H1 (cell line): Measurements from ENCODE around the gene FAM24B. TPM values are rescaled to one million over a fixed set of nuclear protein-coding genes. Genes with fewer than 3 reads are reported as not detected.

ENCODE experiments used
- CTCF ChIA-PET: fragments of 300-600 bp; sonication (Branson Sonifier 250); formaldehyde crosslinking; loops from one replicate; lab custom pipeline; 2021; ENCODE audit not compliant: partially characterized antibody; lab: Charles Lee
- POLR2A ChIA-PET: fragments of 300-600 bp; sonication (Branson Sonifier 250); formaldehyde crosslinking; loops from one replicate; lab custom pipeline; 2021; ENCODE audit warnings: inconsistent platforms; ENCODE audit not compliant: partially characterized antibody; lab: Charles Lee
- DNase-seq, 2 experiments: peaks; one replicate each; pipeline versions ENCODE4 v3.0.0 to v3.0.0-alpha.2; 2010 to 2022; ENCODE audit warnings: low spot score in 2 of 2, low read depth in 1 of 2, mixed read lengths in 1 of 2
- FAIRE-seq: peaks from 2 replicates; lab custom pipeline; 2011; peaks lifted over from hg19 to GRCh38; lab: Jason Lieb, UNC
- H2AFZ ChIP-seq: 2 replicates; pipeline ENCODE4 v1.8.1; 2012; ENCODE audit warnings: low read length, inconsistent platforms
- H2AK5ac ChIP-seq: 2 replicates; pipeline ENCODE4 v1.6.1; 2013; ENCODE audit warnings: low read depth, low read length
- H2BK120ac ChIP-seq: replicated peaks from 2 replicates; pipeline ENCODE3; 2013; ENCODE audit warnings: low read depth, low read length, inconsistent platforms
- H2BK12ac ChIP-seq: 2 replicates; pipeline ENCODE4 v1.6.1; 2013; ENCODE audit warnings: low read depth, low read length
- H2BK15ac ChIP-seq: 2 replicates; pipeline ENCODE4 v1.6.1; 2013; ENCODE audit warnings: low read length
- H2BK20ac ChIP-seq: 2 replicates; pipeline ENCODE4 v1.6.1; 2013; ENCODE audit warnings: low read length
- H2BK5ac ChIP-seq: 2 replicates; pipeline ENCODE4 v1.6.1; 2013; ENCODE audit warnings: low read depth, low read length
- H3K14ac ChIP-seq: 2 replicates; pipeline ENCODE4 v1.6.1; 2013; ENCODE audit warnings: inconsistent platforms; ENCODE audit not compliant: insufficient read length
- H3K18ac ChIP-seq: 2 replicates; pipeline ENCODE4 v1.6.1; 2013; ENCODE audit warnings: low read length; ENCODE audit errors: extremely low read depth
- H3K23ac ChIP-seq: 2 replicates; pipeline ENCODE4 v1.6.1; 2013; ENCODE audit warnings: inconsistent platforms; ENCODE audit not compliant: insufficient read length
- H3K23me2 ChIP-seq: 2 replicates; pipeline ENCODE4 v1.6.1; 2013; ENCODE audit warnings: low read depth, low read length
- H3K27ac ChIP-seq: 2 replicates; pipeline ENCODE4 v1.6.1; 2011; ENCODE audit warnings: low read depth, low read length, inconsistent platforms
- H3K27me3 ChIP-seq, 4 experiments: replicated peaks in 1 of 4; 1 replicate in 1 of 4; 2 replicates in 3 of 4; pipeline versions ENCODE4 v1.6.1 to v1.8.1; 2011 to 2013; ENCODE audit warnings: low read length in 3 of 4, mild to moderate bottlenecking in 3 of 4, inconsistent platforms in 2 of 4, mixed read lengths in 2 of 4, moderate library complexity in 1 of 4; ENCODE audit not compliant: control insufficient read depth in 3 of 4, insufficient read depth in 3 of 4; ENCODE audit errors: extremely low read depth in 1 of 4
- H3K36me3 ChIP-seq, 4 experiments: 2 replicates each; pipeline versions ENCODE4 v1.6.1 to v1.8.1; 2011 to 2013; ENCODE audit warnings: mild to moderate bottlenecking in 4 of 4, low read length in 3 of 4, moderate library complexity in 2 of 4, control low read depth in 1 of 4, inconsistent platforms in 1 of 4; ENCODE audit not compliant: insufficient read depth in 4 of 4, control insufficient read depth in 2 of 4
- H3K4ac ChIP-seq: replicated peaks from 2 replicates; pipeline ENCODE3; 2013; ENCODE audit warnings: low read length, low read depth, mixed read lengths, inconsistent platforms; ENCODE audit not compliant: insufficient read length
- H3K4me1 ChIP-seq, 4 experiments: replicated peaks in 1 of 4; 1 replicate in 1 of 4; 2 replicates in 3 of 4; pipeline versions ENCODE4 v1.6.1 to v1.8.1; 2011 to 2013; ENCODE audit warnings: low read length in 3 of 4, inconsistent platforms in 2 of 4, mixed read lengths in 1 of 4; ENCODE audit not compliant: insufficient read depth in 4 of 4, control insufficient read depth in 3 of 4
- H3K4me2 ChIP-seq, 2 experiments: 2 replicates each; pipeline versions ENCODE4 v1.6.1 to v1.8.1; 2011 to 2013; ENCODE audit warnings: low read depth in 2 of 2, low read length in 2 of 2, control low read depth in 1 of 2, inconsistent platforms in 1 of 2, mild to moderate bottlenecking in 1 of 2; ENCODE audit not compliant: insufficient read depth in 1 of 2
- H3K4me3 ChIP-seq, 4 experiments: fragments of 200-600, 300-600 bp in 1 of 4; sonication (generic), shearing (Covaris generic), sonication (Bioruptor Twin) in 1 of 4; 2 replicates each; pipeline versions ENCODE4 v1.5.1 to v1.8.1; 2011 to 2016; ENCODE audit warnings: low read length in 4 of 4, low read depth in 3 of 4, control low read depth in 2 of 4, inconsistent platforms in 2 of 4, mild to moderate bottlenecking in 2 of 4, mixed read lengths in 1 of 4, moderate library complexity in 1 of 4; ENCODE audit not compliant: insufficient read depth in 2 of 4; ENCODE audit errors: extremely low read depth in 1 of 4
- H3K56ac ChIP-seq: replicated peaks from 2 replicates; pipeline ENCODE3; 2013; ENCODE audit warnings: low read depth, mild to moderate bottlenecking, mixed read lengths, low read length, inconsistent platforms; ENCODE audit not compliant: insufficient read length
- H3K79me1 ChIP-seq: 2 replicates; pipeline ENCODE4 v1.6.1; 2013; ENCODE audit warnings: low read depth, low read length, control low read depth
- H3K79me2 ChIP-seq, 2 experiments: 2 replicates each; pipeline versions ENCODE4 v1.6.1 to v1.8.1; 2012 to 2013; ENCODE audit warnings: low read length in 2 of 2, mild to moderate bottlenecking in 2 of 2, inconsistent platforms in 1 of 2; ENCODE audit not compliant: insufficient read depth in 2 of 2, control insufficient read depth in 1 of 2
- H3K9ac ChIP-seq, 4 experiments: replicated peaks in 1 of 4; 1 replicate in 1 of 4; 2 replicates in 3 of 4; pipeline versions ENCODE4 v1.6.1 to v1.8.1; 2011 to 2013; ENCODE audit warnings: low read depth in 3 of 4, low read length in 3 of 4, control low read depth in 2 of 4, mild to moderate bottlenecking in 2 of 4, moderate library complexity in 2 of 4, inconsistent platforms in 1 of 4; ENCODE audit errors: extremely low read depth in 1 of 4
- H3K9me3 ChIP-seq, 2 experiments: 2 replicates each; pipeline versions ENCODE4 v1.6.1 to v1.8.1; 2012 to 2013; ENCODE audit warnings: mild to moderate bottlenecking in 2 of 2, moderate library complexity in 2 of 2, control low read depth in 1 of 2, inconsistent platforms in 1 of 2, low read depth in 1 of 2, low read length in 1 of 2, mixed read lengths in 1 of 2; ENCODE audit not compliant: insufficient read depth in 2 of 2
- H4K20me1 ChIP-seq, 2 experiments: replicated peaks in 1 of 2; 2 replicates each; pipeline versions ENCODE3 to v1.8.1; 2011 to 2013; ENCODE audit warnings: inconsistent platforms in 2 of 2, low read length in 2 of 2, mild to moderate bottlenecking in 1 of 2; ENCODE audit not compliant: insufficient read depth in 2 of 2, control insufficient read depth in 1 of 2
- H4K5ac ChIP-seq: 2 replicates; pipeline ENCODE4 v1.6.1; 2013; ENCODE audit warnings: low read length, low read depth, mixed read lengths, inconsistent platforms; ENCODE audit not compliant: insufficient read length
- H4K8ac ChIP-seq: 2 replicates; pipeline ENCODE4 v1.8.0; 2013; ENCODE audit warnings: mild to moderate bottlenecking, moderate library complexity, low read length, inconsistent platforms; ENCODE audit not compliant: insufficient read depth; ENCODE audit errors: extremely low read depth
- H4K91ac ChIP-seq: replicated peaks from 2 replicates; pipeline ENCODE3; 2013; ENCODE audit warnings: low read length, mixed read lengths, inconsistent platforms; ENCODE audit not compliant: insufficient read length
- MAFK ChIP-seq: IDR thresholded peaks from 2 replicates; pipeline ENCODE4 v1.6.1; 2012; ENCODE audit warnings: low read depth, mild to moderate bottlenecking, improper control_type of control experiment, low read length
- USF2 ChIP-seq: IDR thresholded peaks from 2 replicates; pipeline ENCODE4 v1.6.1; 2011; ENCODE audit warnings: low read length, improper control_type of control experiment
- WGBS, 2 experiments: shearing (Covaris generic) in 1 of 2; methylation state at CpG; one replicate each; pipeline versions ENCODE4 v1.1.6 to v1.1.7; 2013 to 2015; ENCODE audit warnings: low lambda C conversion rate in 2 of 2, mixed read lengths in 2 of 2, inconsistent platforms in 1 of 2, low coverage in 1 of 2, missing lambda C conversion rate in 1 of 2; ENCODE audit not compliant: insufficient replicate concordance in 2 of 2, insufficient coverage in 1 of 2, insufficient read length in 1 of 2; ENCODE audit errors: extremely low coverage in 1 of 2, missing lambda C conversion rate in 1 of 2; 5-methylcytosine and 5-hydroxymethylcytosine counted together
- polyA plus RNA-seq, 7 experiments: library from polyadenylated mRNA; depleted of rRNA in 3 of 7; stranded (reverse) in 5 of 7; unstranded in 2 of 7; fragments of >200 nt in 5 of 7; fragments of 200-250 nt in 2 of 7; gene quantifications; 1 replicate in 5 of 7; 2 replicates in 1 of 7; 4 replicates in 1 of 7; pipeline versions ENCODE4 v1.2.1 to v1.2.3, GENCODE V29; 2011 to 2013; ENCODE audit warnings: missing spikeins in 2 of 7, mixed read lengths in 2 of 7
- total RNA-seq: library from RNA; stranded (reverse); fragmentation: NEBNext Ultra II Directional; extraction: Animal tissue kit (Norgen Biotek cat#: 25700); gene quantifications from 2 replicates; pipeline ENCODE4 v1.2.1, GENCODE V29; 2021

FAM24B gene
- total and polyA plus RNA-seq, 2 of the 8 experiments (the other 6 are each of a cell fraction or from before 2014, with no cell fraction given), result 0.50 to 0.56 TPM

DNA sequence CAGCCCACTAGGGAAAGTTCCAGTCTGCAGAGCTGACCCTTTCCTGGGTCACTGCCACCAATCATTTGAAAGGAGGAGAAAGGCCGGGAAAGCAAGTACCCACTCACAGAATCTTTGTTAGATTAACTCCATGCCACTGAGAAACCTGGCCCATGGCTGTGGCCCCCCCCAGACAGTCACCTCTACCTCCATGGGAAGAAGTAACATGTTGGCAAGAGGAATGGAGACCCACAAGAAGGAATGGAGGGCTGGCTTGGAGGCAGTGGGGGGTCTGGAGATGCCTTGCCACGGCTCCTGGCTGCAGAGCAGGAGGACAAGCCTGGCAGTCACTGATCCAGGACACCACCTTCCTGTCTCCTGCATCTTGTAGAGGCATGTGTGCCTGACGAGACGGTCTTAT lies 66.6 kb downstream of the FAM24B start:
- H2BK120ac ChIP-seq, result no peak overlapping the region
- no peaks in the 10 kb centered on the region for H4K20me1 ChIP-seq
- no peak overlapping the region for H3K56ac ChIP-seq
- no peak overlapping the region for H4K91ac ChIP-seq
- H3K23me2 ChIP-seq, result no peaks in the 10 kb centered on the region
- no peak overlapping the region for H3K4ac ChIP-seq
- WGBS, 2 experiments, result 78% methylated on average over 4 of the region's 4 CpGs; no CpG with 5 or more reads in 1 of the 2 experiments
- no peaks in the 10 kb centered on the region for H3K79me2 ChIP-seq
- no peaks in the 10 kb centered on the region for H3K9me3 ChIP-seq
- H2BK12ac ChIP-seq, result no peak overlapping the region
- no peak overlapping the region for H3K4me3 ChIP-seq
- no peak overlapping the region for H3K14ac ChIP-seq
- no peak overlapping the region for H2AFZ ChIP-seq
- H3K9ac ChIP-seq, result no peak overlapping the region
- no peak overlapping the region for H2BK20ac ChIP-seq
- no peaks in the 10 kb centered on the region for H3K36me3 ChIP-seq
- no peaks in the 10 kb centered on the region for H3K79me1 ChIP-seq
- no peak overlapping the region for H4K8ac ChIP-seq
- FAIRE-seq, result no peak
- no peak overlapping the region for H3K4me2 ChIP-seq
- no peaks in the 10 kb centered on the region; a peak in 1 of 7 replicates for H3K27me3 ChIP-seq
- no peak overlapping the region for H2BK15ac ChIP-seq
- no peaks in the 10 kb centered on the region for H3K4me1 ChIP-seq
- CTCF ChIA-PET, result no interaction called here
- H3K18ac ChIP-seq, result no peak overlapping the region
- no peak overlapping the region for H4K5ac ChIP-seq
- no peak overlapping the region for H3K23ac ChIP-seq
- H3K27ac ChIP-seq, result no peak overlapping the region
- POLR2A ChIA-PET, result no interaction called here
- DNase-seq, result no peak
- H2BK5ac ChIP-seq, result no peak overlapping the region
- no peak overlapping the region for H2AK5ac ChIP-seq
- no peak for TF ChIP-seq USF2
- TF ChIP-seq MAFK, result no peak
